Measurements from ENCODE around the gene GALNT16.
A peak's percentile ranks its signal among the peaks of the same experiment; 100 is the strongest.

The GALNT16 gene

GRCh38 chr14:69360438-69361108 lies 100.6 kb downstream of the GALNT16 start:
- peak; percentile 18 for DNase-seq
- H3K27ac ChIP-seq (ENCODE audit: low read length), result no peak overlapping the region
- ATAC-seq (ENCODE audit: insufficient read depth, low read depth), result peak; percentile 55; the same call in 2 of the 3 replicates
- no peaks in the 10 kb centered on the region for H4K20me1 ChIP-seq (ENCODE audit: insufficient read depth, low read length)
- no peaks in the 10 kb centered on the region for H3K9me3 ChIP-seq (ENCODE audit: insufficient read depth, low read length, severe bottlenecking)
- no peaks in the 10 kb centered on the region for H3K4me1 ChIP-seq (ENCODE audit: insufficient read depth, low read length)
- no peak overlapping the region for H3K9ac ChIP-seq (ENCODE audit: low read depth, low read length)
- H3K36me3 ChIP-seq (ENCODE audit: insufficient read depth, low read length), result no peaks in the 10 kb centered on the region
- no peak overlapping the region for H3K4me2 ChIP-seq (ENCODE audit: insufficient read depth, low read length)
- no peaks in the 10 kb centered on the region for H3K79me2 ChIP-seq (ENCODE audit: insufficient read depth, low read length)
- H3K4me3 ChIP-seq (ENCODE audit: low read depth in 1 of 2, low read length in 2 of 2), result no peak overlapping the region
- TF ChIP-seq CTCF (IDR thresholded peaks at IDR 0.05; ENCODE audit: borderline replicate concordance, extremely low read depth, low read length, poor library complexity, severe bottlenecking), result no peak
- no peak for TF ChIP-seq EZH2 (IDR thresholded peaks at IDR 0.05; ENCODE audit: borderline replicate concordance, low read depth, low read length, severe bottlenecking)
- no peaks in the 10 kb centered on the region for H3K27me3 ChIP-seq (ENCODE audit: insufficient read depth, low read length, poor library complexity)
- no peak overlapping the region for H2AFZ ChIP-seq (ENCODE audit: low read depth, low read length)

- Histone ChIP-seq H3K79me2 (ENCODE audit: insufficient read depth, low read length) (no peaks in the 10 kb centered on the region), H3K36me3 (ENCODE audit: insufficient read depth, low read length) (no peaks in the 10 kb centered on the region), H3K27me3 (ENCODE audit: insufficient read depth, low read length, poor library complexity) (no peaks in the 10 kb centered on the region), H3K4me3 (ENCODE audit: low read depth in 1 of 2, low read length in 2 of 2) (no peak overlapping the region), H2AFZ (ENCODE audit: low read depth, low read length) (no peak overlapping the region), H3K27ac (ENCODE audit: low read length) (no peak overlapping the region), H3K4me2 (ENCODE audit: insufficient read depth, low read length) (no peak overlapping the region), H3K9ac (ENCODE audit: low read depth, low read length) (no peak overlapping the region), H4K20me1 (ENCODE audit: insufficient read depth, low read length) (no peaks in the 10 kb centered on the region), H3K9me3 (ENCODE audit: insufficient read depth, low read length, severe bottlenecking) (no peaks in the 10 kb centered on the region), H3K4me1 (ENCODE audit: insufficient read depth, low read length) (no peaks in the 10 kb centered on the region)
- ATAC-seq (ENCODE audit: insufficient read depth, low read depth) (no peak), DNase-seq (no peak)
- TF ChIP-seq CTCF (IDR thresholded peaks at IDR 0.05; ENCODE audit: borderline replicate concordance, extremely low read depth, low read length, poor library complexity, severe bottlenecking) (peak; percentile 10), EZH2 (IDR thresholded peaks at IDR 0.05; ENCODE audit: borderline replicate concordance, low read depth, low read length, severe bottlenecking) (no peak)
Measured at GRCh38 chr14:69363055-69363454, 103.1 kb downstream of the GALNT16 start.

- TF ChIP-seq CTCF (IDR thresholded peaks at IDR 0.05; ENCODE audit: borderline replicate concordance, extremely low read depth, low read length, poor library complexity, severe bottlenecking) (no peak), EZH2 (IDR thresholded peaks at IDR 0.05; ENCODE audit: borderline replicate concordance, low read depth, low read length, severe bottlenecking) (no peak)
- Histone ChIP-seq H3K4me1 (ENCODE audit: insufficient read depth, low read length) (no peaks in the 10 kb centered on the region), H3K4me3 (ENCODE audit: low read depth in 1 of 2, low read length in 2 of 2) (no peak overlapping the region), H3K79me2 (ENCODE audit: insufficient read depth, low read length) (no peaks in the 10 kb centered on the region), H3K4me2 (ENCODE audit: insufficient read depth, low read length) (no peak overlapping the region), H3K27me3 (ENCODE audit: insufficient read depth, low read length, poor library complexity) (no peaks in the 10 kb centered on the region), H3K36me3 (ENCODE audit: insufficient read depth, low read length) (no peaks in the 10 kb centered on the region), H4K20me1 (ENCODE audit: insufficient read depth, low read length) (0 out of 2 replicates have a peak, but pooled peaks cover 3% of the 10 kb centered on the region), H3K9me3 (ENCODE audit: insufficient read depth, low read length, severe bottlenecking) (no peaks in the 10 kb centered on the region), H2AFZ (ENCODE audit: low read depth, low read length) (no peak overlapping the region), H3K27ac (ENCODE audit: low read length) (no peak overlapping the region), H3K9ac (ENCODE audit: low read depth, low read length) (no peak overlapping the region)
- DNase-seq (no peak), ATAC-seq (ENCODE audit: insufficient read depth, low read depth) (no peak)
Measured at GRCh38 chr14:69363964-69364363, 104.0 kb downstream of the GALNT16 start.
